Measurements from ENCODE around the gene GABBR2. TPM values are rescaled to one million over a fixed set of nuclear protein-coding genes. Genes with fewer than 3 reads are reported as not detected.

GABBR2 gene
- total RNA-seq, 1 donor = 0.27 TPM

- TF ChIP-seq CTCF (IDR thresholded peaks at IDR 0.05; ENCODE audit: insufficient read depth, low read length) = no peak
- no peak overlapping the region for H3K4me3 ChIP-seq (ENCODE audit: low read depth, low read length)
- DNase-seq (ENCODE audit: low read depth) = no peak
These were observed 7.9 kb downstream of the GABBR2 start for GRCh38 chr9:98700801-98701200.

GRCh38 chr9:98698856-98699255 is 9.9 kb downstream of the GABBR2 start:
- H3K4me3 ChIP-seq (ENCODE audit: low read depth, low read length) = no peak overlapping the region
- peak; percentile 21 for DNase-seq (ENCODE audit: low read depth)
- no peak for TF ChIP-seq CTCF (IDR thresholded peaks at IDR 0.05; ENCODE audit: insufficient read depth, low read length)

- no peak overlapping the region for H3K4me3 ChIP-seq (ENCODE audit: low read depth, low read length)
- no peak for DNase-seq (ENCODE audit: low read depth)
- TF ChIP-seq CTCF (IDR thresholded peaks at IDR 0.05; ENCODE audit: insufficient read depth, low read length) = no peak
These were observed 13.8 kb downstream of the GABBR2 start for GRCh38 chr9:98694943-98695342.

- no peak for TF ChIP-seq CTCF (IDR thresholded peaks at IDR 0.05; ENCODE audit: insufficient read depth, low read length)
- no peak for DNase-seq (ENCODE audit: low read depth)
- no peak overlapping the region for H3K4me3 ChIP-seq (ENCODE audit: low read depth, low read length)
These were observed 16.3 kb downstream of the GABBR2 start for GRCh38 chr9:98692392-98692791.

- H3K4me3 ChIP-seq (ENCODE audit: low read depth, low read length) = no peak overlapping the region
- TF ChIP-seq CTCF (IDR thresholded peaks at IDR 0.05; ENCODE audit: insufficient read depth, low read length) = no peak
- no peak for DNase-seq (ENCODE audit: low read depth)
These were observed 16.8 kb downstream of the GABBR2 start for GRCh38 chr9:98691890-98692289.

- H3K4me3 ChIP-seq (ENCODE audit: low read depth, low read length) = no peak overlapping the region
- no peak for TF ChIP-seq CTCF (IDR thresholded peaks at IDR 0.05; ENCODE audit: insufficient read depth, low read length)
- no peak for DNase-seq (ENCODE audit: low read depth)
These were observed 18.0 kb downstream of the GABBR2 start for GRCh38 chr9:98690686-98691085.

GRCh38 chr9:98688710-98689495 is 19.8 kb downstream of the GABBR2 start:
- TF ChIP-seq CTCF (IDR thresholded peaks at IDR 0.05; ENCODE audit: insufficient read depth, low read length) = no peak
- H3K4me3 ChIP-seq (ENCODE audit: low read depth, low read length) = no peak overlapping the region
- DNase-seq (ENCODE audit: low read depth) = no peak
